ENCODE data around the gene GDF15.

DNA sequence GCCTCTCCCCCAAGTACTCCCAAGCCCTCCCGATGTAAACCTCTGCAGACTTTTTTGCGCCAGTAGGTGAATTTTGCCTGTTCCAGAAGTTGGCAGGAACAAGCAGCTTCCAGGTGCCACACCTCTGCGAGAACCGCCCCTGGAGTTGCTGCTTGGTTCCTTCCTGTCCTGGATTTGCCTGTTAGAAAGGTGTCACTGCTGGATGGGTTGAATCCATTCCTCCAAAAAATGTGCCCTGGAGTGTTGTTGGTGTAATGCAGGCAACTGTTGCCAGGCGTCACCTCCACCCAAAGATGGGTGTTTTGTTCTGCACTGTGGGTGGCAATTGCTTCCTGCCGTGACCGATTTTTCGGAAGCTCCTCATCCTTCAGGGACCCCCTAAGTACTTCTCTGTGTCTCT is 39.9 kb upstream of the GDF15 start:
- TF ChIP-seq, protein P1, sequence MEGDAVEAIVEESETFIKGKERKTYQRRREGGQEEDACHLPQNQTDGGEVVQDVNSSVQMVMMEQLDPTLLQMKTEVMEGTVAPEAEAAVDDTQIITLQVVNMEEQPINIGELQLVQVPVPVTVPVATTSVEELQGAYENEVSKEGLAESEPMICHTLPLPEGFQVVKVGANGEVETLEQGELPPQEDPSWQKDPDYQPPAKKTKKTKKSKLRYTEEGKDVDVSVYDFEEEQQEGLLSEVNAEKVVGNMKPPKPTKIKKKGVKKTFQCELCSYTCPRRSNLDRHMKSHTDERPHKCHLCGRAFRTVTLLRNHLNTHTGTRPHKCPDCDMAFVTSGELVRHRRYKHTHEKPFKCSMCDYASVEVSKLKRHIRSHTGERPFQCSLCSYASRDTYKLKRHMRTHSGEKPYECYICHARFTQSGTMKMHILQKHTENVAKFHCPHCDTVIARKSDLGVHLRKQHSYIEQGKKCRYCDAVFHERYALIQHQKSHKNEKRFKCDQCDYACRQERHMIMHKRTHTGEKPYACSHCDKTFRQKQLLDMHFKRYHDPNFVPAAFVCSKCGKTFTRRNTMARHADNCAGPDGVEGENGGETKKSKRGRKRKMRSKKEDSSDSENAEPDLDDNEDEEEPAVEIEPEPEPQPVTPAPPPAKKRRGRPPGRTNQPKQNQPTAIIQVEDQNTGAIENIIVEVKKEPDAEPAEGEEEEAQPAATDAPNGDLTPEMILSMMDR (IDR thresholded peaks at IDR 0.05): no peak
- no peak for TF ChIP-seq POLR2A (IDR thresholded peaks at IDR 0.05)

All from heart left ventricle (tissue), 13 donors.